Ramos (cell line): ENCODE results near the gene HTRA2.

Experiments used
- in situ Hi-C: fragments of 300-500 bp; cut with MboI; formaldehyde crosslinking; loops from one replicate; pipeline ENCODE4 v1.14.3; 2022; ENCODE audit warnings: low sequenced_read_pairs; ENCODE audit not compliant: unreplicated experiment

HTRA2 gene

DNA sequence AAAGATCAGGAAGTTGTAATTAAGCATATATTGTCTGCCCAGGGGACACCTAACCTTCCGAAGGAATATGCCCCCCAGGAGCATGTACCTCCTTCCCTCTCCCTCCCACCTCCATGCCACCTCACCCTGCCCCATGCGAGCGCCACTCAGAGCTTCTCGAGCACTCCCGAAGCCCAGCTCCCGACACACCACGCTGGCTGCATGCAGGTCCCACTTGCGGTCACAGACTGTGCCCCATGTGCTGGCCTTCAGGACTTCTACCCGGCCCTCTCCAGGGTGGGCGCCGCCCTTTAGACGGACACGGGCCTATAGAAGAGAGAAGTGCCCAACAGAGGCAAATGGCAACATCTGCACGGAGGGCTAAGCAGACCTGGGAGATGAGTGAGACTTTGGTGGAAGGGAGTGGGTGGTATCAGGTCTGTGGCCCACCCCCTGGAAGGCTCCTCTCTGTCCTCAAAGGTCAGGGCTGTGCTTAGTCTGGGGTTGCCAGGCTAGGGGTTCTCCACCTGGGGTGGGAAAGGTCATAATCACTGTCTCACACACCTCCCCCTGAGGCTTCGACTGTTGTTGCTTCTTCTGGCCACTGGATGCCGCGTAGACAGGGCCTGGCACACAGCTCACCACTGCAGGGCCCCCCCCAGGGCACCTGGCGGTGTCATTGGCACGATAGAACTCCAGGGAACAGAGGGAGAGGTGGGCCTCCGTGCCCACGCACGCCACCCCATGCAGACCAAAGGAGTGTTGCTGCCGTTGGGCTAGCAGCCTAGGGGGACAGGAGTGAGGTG, 6.6 kb downstream of the HTRA2 start:
- in situ Hi-C loops: no loop called here

DNA sequence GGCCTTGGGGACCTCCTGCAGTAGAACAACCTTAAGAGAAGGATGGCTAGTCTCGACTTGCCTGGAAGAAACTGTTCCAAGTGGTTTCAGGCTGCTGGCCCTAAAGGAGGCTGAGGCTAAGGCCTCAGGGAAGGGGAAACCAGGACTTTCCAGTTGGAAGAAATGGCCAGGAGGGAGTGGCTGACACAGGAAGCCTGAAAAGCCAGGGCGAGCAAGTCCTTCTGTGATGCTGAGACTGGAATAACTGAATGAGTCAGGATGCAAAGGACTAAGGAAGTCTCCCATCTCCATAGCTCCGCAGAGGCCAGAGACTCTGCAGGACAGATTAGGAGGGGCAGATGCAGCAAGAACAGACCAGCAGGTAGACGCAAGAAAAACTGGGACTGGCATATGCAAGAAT, 7.4 kb downstream of the HTRA2 start:
- in situ Hi-C loops: no loop called here

DNA sequence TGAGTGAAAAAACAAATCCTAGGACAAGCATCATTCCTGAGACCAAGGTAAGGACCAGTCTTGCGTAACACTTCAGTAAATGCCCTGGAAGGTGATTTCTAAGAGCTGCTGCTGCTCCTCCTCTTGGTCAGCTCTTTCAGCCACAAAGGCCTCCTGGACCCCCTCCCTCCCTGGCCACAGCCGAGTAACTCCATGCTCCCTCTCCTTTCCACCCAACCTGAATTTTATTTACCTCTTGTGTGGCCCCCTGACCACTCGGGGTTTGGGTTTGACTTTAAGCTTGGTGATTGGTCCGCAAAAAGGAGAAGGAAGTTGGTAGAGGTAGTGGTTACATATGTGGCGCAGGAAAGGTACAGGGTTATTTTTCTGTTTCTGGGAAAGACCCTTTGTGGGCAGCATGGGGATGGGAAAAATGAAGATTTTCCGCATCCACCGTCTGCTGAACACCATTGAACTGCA, 9.2 kb downstream of the HTRA2 start:
- in situ Hi-C loops: no loop called here

DNA sequence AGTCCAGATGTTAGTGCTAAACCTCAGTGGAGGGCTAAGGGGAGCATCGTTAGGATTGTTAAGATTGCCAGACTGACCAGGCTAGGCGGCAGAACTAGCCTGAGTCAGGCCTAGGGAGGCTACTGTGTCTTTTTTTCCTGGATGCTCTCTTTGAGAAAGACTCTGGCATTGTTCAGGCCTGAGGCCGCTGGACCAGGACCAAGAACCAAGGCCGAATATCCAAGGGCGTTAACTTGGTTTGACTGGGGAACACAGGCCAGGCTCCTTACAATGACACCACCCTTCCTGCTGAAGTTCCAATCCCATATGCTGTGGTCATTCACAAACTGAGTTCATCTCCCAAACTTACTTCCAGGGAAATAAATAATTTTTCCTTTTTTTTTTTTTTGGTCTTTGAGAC, 10.6 kb downstream of the HTRA2 start:
- in situ Hi-C loops: no loop called here

DNA sequence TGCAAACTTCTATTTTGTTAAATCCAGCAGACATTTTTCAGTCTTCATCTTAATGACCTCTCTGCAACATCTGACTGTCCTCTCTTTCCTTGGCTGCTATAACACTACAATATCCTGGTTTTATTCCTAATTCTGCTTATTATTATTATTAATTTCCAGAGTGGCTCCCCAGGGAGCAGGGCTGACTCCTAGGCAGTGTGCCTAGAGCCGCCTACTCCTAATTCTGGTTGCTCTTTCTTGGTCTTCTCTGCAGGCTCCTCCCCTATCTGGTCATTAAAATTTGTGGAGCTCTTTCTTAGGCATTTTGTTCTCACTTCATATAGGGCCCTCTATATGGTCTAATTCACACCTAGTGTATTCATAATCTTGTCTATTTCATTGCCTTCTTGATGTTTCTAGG, 13.2 kb downstream of the HTRA2 start:
- in situ Hi-C loops: no loop called here

DNA sequence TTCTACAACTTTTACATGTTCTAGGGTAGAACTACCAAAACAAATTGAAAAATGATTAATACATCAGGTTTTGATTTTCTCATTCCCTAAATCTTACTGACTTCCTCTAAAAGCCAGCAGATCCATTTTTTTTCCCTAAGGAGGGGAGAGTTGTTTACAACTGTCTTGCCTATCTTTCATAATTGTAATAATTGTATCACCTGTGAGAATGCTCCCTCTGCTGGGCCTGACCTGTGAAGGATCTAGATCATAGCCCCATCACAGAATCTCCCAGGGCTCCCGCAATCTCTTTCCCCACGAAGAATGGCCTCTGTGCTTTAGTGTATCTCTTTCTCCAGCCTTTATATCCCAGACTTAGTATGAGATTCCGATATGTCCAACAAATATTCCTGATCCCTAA, 14.9 kb downstream of the HTRA2 start:
- in situ Hi-C loops: no loop called here

DNA sequence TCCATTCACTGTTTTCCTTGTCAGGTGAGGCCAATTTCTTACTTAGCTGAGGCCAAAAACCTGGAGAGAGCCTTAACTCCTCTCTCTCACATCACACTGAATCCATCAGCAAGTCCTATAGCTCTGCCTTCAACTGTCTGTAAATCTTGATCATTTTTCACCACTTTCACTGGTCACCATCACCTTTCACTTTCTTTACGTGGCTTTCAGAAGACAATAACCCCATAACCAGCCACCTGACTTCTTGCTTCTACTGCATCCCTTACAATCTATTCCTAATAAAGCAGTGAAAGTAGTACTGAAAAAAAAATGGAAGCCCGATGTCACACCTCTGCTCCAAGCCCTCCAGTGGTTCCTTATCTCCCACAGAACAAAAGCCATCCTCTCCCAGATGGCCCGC, 16.3 kb downstream of the HTRA2 start:
- in situ Hi-C loops: no loop called here

DNA sequence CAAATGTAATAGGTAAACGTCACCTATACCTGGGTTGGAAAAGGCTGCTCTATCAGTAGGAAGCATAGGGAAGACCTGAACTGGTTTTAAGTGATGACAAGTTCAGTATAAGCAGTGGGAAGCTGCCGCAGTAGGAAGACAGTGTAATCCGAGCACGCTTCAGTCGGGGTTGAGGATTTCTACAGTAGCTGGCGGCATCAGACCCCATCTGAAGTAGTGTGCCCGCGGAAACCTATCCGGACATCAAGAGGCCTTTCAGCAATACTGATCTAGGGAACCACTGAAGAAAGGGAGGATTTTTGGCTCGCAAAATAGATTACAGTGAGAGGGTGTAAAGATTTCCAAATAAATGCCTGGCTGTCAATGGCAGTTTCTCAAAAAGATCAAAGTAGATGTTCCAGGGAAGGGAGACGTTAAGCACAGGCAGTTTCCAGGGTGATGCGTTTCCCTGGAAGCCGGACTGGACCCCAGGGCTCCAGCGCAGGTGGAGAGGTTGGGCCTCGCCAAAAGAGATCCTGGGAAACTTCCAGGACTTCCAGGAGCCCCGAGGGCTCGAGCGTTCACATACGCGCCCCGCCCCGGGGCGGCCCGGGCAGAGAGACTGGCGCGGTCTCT, 18.7 kb downstream of the HTRA2 start:
- in situ Hi-C loops: no loop called here

DNA sequence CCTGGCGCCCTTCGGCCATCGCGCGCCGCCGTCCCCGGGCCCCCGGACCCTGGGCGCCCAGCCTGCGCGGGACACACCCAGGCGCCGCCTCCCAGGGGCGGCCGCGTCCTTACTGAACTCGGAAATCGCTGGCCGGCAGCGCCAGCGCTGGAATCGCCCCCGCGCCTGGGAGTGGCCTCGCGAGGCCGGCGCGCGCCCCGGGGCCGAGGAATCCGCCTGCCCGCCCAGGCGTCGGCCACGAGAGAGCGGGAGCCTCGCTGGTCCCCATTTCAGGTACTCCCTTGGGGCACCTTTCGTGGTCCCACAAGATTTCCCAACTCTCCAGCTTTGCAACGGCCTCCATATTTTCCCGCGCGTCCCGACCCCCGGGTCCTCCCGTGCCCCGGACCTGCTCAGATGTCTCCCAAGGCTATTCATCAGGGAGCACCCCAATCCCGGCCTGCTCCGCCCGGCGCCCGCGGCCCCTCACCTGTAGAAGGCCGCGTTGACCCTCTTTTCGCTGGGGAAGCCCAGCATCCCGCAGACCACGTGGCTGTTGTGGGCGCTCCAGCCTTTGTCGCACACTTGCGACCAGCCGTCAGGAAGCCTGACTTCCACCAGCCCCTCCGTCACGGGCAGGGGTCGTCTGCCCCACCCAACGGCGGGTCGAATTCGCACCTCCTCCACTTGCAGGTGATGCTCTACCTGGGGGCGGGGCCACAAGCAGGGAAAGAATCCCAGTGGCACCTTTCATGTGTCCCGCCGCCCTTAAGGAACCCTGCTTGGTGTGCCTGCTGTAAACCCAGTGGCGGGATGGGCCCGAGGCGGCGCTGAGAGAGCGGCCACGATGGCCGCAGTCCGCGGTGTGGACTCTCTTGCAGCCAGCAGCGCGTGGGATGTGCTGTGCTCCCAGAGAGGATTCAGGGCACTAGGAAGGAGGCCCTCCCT, 19.4 kb downstream of the HTRA2 start:
- in situ Hi-C loops: no loop called here

DNA sequence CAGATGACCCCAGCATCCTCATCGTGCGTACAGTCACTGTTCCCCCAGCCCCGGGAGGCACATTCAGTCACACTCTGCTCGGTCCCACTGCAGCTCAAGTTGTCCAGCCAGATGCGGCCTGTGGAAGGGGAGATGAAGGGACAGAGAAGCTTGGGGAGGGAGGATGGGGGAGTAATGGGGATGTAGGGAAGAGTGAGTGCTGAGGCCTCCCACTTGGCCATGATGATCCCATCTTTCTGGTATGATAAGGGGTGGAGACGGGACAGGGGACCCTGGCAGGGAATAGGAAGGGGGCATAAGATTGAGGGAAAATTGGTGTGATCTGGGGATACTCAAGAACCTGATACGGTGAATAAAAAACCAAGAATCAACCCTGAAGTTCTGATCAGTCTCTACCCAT, 20.5 kb downstream of the HTRA2 start:
- in situ Hi-C loops: no loop called here

DNA sequence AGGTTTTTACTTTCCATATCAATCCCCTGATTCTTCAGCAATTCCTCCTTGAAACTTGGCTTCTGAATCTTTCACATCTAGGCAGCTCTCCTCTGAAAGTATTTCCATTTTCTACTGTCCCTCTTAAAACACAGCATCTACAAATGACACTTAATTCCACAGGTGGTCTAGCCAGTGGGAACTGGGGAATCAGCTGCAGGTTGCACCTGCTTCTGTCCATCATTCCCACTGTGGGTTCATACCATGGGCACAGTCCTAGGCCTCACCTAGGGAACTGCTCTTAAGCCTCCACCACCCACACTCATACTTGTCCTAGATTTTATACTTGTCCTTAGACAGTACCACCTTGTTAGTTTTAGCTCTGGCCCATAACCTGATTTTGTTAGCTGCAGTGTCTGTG, 21.8 kb downstream of the HTRA2 start:
- in situ Hi-C loops: no loop called here

DNA sequence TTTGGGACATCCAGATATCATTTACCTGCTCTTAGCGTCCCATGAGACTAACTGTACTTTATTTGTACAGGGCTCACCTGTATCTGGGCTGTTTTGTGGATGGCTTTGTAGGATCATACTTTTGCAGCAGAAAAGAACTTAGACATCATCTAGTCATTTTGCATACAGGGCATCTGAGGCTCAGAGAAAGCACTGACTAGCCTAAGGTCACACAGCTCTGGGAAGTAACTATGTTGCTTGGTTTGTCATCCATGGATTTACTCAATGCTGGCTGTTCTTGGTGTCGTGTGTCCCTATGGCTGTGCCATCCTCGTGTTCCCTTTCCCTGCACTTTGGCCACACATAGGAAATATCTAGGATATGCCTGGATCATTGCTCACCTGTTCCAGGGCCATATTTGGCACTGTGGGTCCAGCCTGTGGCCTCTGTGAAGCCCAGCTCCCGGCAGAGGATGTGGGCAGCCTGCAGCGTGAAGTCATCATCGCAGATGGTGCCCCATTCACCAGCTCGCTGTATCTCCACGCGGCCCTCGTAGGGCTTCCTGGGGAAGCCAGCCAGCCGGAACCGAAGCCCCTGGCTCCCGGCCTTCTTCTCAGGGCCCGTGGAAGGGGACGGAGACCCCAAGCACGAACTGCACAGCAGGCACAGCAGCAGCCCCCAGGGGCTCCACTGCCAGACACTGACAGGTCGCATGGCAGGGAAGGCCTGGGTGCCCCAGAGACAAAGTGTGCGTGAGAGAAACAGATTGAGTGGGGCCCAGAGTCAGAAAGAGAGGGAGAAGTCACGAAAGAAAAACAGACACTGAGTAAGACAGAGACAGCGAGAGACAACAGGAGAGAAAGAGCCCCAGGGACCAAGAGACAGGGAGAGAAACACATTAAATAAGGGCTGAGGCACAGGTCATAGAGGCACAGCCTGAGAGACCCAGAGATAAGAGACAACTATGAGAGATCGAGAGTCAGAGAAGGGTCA, 22.5 kb downstream of the HTRA2 start:
- in situ Hi-C loops: no loop called here

DNA sequence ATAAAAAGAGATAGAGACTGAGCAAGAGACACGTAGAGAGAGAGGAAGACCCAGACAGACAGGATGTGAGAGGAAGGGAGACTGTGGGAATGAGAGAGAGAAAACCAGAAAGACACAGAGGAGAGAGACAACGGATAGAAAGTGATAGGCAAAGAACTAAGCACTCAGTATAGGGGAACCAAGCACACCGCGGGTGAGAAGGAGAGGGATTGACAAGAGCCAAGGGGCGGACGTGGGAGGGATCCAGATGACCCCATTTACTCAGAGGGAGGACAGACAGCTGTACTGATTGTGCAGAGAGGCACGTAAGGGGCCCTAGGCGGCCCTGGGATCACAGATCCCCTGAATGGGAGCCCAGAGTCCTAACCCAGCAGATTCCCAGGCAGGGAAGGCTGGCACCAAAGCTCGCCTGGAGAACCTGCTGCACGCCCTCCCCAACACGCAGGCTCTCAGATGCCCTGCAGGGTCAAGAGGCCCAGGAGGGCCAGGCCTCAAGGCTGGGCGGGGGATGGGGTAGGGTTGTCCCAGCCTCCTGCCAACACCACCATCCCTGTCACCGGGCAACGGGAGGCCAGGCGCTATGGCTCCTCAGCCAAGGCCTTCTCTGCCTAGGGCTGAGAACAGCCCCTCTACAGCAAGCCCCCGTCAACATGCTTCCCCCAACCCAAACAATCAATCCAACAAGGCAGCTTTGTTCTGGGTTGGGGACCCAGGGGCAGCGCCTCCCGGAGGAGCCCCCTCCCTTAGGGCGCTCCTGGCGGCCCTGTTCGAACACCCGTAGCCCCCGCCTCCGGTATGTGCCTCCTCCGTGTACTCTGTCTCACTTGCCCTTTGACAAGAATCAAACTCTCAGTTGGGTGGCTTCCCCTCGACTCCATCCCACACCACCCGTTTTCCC, 23.4 kb downstream of the HTRA2 start:
- in situ Hi-C loops: no loop called here

DNA sequence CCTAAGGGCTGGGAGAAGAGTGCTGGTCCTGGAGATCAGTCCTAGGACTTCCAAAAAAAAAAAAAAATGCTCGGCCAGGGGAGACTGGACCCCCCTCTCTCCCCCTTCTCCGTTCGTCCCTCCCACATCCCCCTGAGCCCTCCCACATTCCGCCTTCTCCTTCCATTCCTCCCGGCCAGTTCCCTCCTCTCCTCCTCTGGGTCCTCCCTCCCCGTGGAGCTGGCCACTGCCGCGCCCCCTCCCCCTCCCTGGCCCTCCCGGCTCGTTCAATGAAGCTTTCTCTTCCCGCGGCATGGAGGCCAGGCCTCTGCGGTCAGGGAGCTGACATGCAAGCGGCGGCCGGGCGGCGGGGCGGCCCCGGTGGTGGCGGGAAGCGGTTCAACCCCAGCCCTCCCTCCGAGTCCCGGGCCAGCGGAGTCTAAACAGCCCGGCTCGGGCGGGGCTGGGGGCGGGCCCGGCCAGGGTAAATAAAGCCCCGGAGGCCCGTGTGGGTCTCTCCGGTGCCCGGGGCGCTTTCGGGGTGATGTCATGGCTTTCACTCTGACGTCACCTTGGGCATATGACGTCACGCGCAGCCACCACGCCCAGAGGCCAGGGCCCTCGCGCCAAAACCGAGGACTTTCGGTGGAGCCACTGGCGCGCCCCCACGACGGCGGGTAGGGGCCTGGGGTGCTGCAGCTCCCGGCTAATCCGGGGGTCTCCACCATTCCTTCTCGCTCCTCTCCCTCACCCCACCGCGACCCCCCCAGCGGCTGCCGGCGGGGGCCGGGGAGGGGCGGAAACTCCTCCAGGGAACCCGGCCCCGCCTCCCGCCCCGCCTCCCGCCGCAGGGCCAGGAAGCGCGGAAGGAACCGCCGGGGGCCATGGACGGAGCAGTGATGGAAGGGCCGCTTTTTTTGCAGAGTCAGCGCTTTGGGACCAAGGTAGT, 24.4 kb downstream of the HTRA2 start, which contains the start of the genes DOK1 and LOXL3:
TSS of gene DOK1 (plus strand) at position 829 of the 928 bp plus-strand sequence. CDS start at position 864, 35 bp downstream.
TSS of gene LOXL3 (minus strand) at position 51 of the 928 bp plus-strand sequence. CDS start 1,308 bp downstream, outside the sequence.
- in situ Hi-C loops: no loop called here

DNA sequence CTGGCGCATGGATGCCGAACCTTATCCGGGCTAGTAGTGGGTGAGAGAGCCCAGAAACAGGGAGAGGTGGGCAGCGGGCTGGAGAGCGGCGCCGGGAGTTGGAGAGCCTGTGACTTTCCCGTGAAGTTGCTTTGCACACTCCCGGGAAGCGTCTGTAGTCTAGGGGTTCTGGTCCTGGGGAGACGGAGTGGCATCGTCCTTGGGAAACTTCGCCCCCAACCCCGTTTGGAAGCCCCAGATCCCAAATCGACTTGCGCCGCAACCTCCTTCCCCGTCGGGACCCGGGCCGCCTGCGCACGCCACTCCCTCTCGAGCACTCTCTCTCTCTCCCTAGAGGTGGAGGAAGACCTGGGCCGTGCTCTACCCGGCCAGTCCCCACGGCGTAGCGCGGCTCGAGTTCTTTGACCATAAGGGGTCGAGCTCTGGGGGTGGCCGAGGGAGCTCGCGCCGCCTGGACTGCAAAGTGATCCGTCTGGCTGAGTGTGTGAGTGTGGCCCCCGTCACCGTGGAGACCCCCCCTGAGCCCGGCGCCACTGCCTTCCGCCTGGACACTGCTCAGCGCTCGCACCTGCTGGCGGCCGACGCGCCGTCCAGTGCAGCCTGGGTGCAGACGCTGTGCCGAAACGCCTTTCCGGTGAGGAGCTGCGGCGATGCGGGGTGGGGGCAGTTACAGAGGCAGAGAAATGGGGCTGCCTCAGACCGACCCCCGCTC, 25.2 kb downstream of the HTRA2 start:
- in situ Hi-C loops: no loop called here

DNA sequence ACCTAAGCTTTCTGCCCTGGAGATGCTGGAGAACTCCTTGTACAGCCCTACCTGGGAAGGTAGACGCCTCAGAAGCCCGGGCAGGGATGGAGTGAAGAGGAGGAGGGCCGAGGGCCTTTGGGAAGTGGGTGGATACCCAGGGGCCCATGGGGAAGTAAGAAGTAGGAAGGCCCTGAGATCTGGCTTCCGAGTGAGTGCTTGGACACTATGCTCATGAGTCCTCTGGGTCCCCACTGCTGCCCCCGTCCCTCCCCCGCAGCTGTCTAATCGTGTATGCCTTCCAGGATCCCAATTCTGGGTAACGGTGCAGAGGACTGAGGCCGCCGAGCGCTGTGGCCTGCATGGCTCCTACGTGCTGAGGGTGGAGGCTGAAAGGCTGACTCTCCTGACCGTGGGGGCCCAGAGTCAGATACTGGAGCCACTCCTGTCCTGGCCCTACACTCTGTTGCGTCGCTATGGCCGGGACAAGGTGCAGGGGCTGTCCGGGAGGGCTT, 25.9 kb downstream of the HTRA2 start:
- in situ Hi-C loops: no loop called here

DNA sequence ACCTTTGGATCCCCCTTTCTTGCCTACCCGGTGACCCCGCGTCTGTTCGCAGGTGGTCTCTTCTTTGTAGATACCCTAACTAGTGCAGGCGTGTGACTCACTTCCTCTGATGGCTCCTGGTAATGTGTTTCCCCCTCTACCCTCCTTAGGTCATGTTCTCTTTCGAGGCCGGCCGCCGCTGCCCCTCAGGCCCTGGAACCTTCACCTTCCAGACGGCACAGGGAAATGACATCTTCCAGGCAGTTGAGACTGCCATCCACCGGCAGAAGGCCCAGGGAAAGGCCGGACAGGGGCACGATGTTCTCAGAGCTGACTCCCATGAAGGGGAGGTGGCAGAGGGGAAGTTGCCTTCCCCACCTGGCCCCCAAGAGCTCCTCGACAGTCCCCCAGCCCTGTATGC, 26.4 kb downstream of the HTRA2 start:
- in situ Hi-C loops: no loop called here
